H1 (cell line): ENCODE results near the gene RABL6. TPM values are rescaled to one million over a fixed set of nuclear protein-coding genes. Genes with fewer than 3 reads are reported as not detected.

Experiments used
- CBX5 ChIP-seq: fragments of 300-800, 300-1000 bp; sonication (generic); IDR thresholded peaks from 2 replicates; pipeline ENCODE4 v1.7.1; 2016; ENCODE audit warnings: antibody characterized with exemption, low read length, low read depth
- KDM5A ChIP-seq: fragments of 200-600 bp; IDR thresholded peaks from 2 replicates; pipeline ENCODE4 v1.7.1; 2012; ENCODE audit warnings: mild to moderate bottlenecking, low read length, inconsistent platforms, mixed read lengths
- RNF2 ChIP-seq: fragments of 200-900, 300-1000 bp; sonication (generic); IDR thresholded peaks from 2 replicates; pipeline ENCODE4 v1.7.1; 2016; ENCODE audit warnings: borderline replicate concordance, low read depth, mild to moderate bottlenecking, antibody characterized with exemption, low read length; ENCODE audit not compliant: poor library complexity, severe bottlenecking; ENCODE audit errors: missing control alignments
- SIN3A ChIP-seq, 2 experiments: IDR thresholded peaks in 1 of 2; conservative IDR thresholded peaks in 1 of 2; 2 replicates each; pipeline ENCODE4 v1.6.1; 2011 to 2012; ENCODE audit warnings: low read length in 2 of 2, improper control_type of control experiment in 1 of 2, low read depth in 1 of 2, mild to moderate bottlenecking in 1 of 2
- SIRT6 ChIP-seq: IDR thresholded peaks from one replicate; pipeline ENCODE4 v1.7.1; 2012; ENCODE audit warnings: low read length, inconsistent platforms
- SRF ChIP-seq: IDR thresholded peaks from 2 replicates; pipeline ENCODE4 v1.6.1; 2011; ENCODE audit warnings: mild to moderate bottlenecking, low read depth, low read length, moderate library complexity
- SUZ12 ChIP-seq: fragments of 200-600 bp; sonication (generic); IDR thresholded peaks from 2 replicates; pipeline ENCODE4 v1.6.1; 2012; ENCODE audit warnings: mild to moderate bottlenecking, inconsistent platforms, low read length, moderate library complexity, mixed read lengths
- TAF7 ChIP-seq: optimal IDR thresholded peaks from 2 replicates; pipeline ENCODE3; 2011; ENCODE audit warnings: low read depth, mild to moderate bottlenecking, inconsistent platforms, low read length, moderate library complexity, borderline replicate concordance
- TCF12 ChIP-seq: IDR thresholded peaks from 2 replicates; pipeline ENCODE4 v1.6.1; 2011; ENCODE audit warnings: low read depth, mild to moderate bottlenecking, low read length
- polyA plus RNA-seq, 7 experiments: library from polyadenylated mRNA; depleted of rRNA in 3 of 7; stranded (reverse) in 5 of 7; unstranded in 2 of 7; fragments of >200 nt in 5 of 7; fragments of 200-250 nt in 2 of 7; gene quantifications; 1 replicate in 5 of 7; 2 replicates in 1 of 7; 4 replicates in 1 of 7; pipeline versions ENCODE4 v1.2.1 to v1.2.3, GENCODE V29; 2011 to 2013; ENCODE audit warnings: missing spikeins in 2 of 7, mixed read lengths in 2 of 7
- total RNA-seq: library from RNA; stranded (reverse); fragmentation: NEBNext Ultra II Directional; extraction: Animal tissue kit (Norgen Biotek cat#: 25700); gene quantifications from 2 replicates; pipeline ENCODE4 v1.2.1, GENCODE V29; 2021
- TF ChIP-seq, protein P1 (sequence below): IDR thresholded peaks from 2 replicates; pipeline ENCODE4 v1.6.1; 2012; ENCODE audit warnings: inconsistent platforms
- TF ChIP-seq, protein P2 (sequence below): IDR thresholded peaks from 2 replicates; pipeline ENCODE4 v1.6.1; 2012; ENCODE audit warnings: low read length, inconsistent platforms
- TF ChIP-seq, protein P3 (sequence below), 3 experiments: IDR thresholded peaks; 1 replicate in 2 of 3; 2 replicates in 1 of 3; pipeline versions ENCODE4 v1.5.1 to v1.6.1; 2011; ENCODE audit warnings: low read length in 3 of 3, mild to moderate bottlenecking in 3 of 3, inconsistent platforms in 2 of 3, low read depth in 1 of 3, moderate library complexity in 1 of 3; ENCODE audit not compliant: insufficient read depth in 1 of 3; ENCODE audit errors: control extremely low read depth in 1 of 3

RABL6 gene
- total and polyA plus RNA-seq, 2 of the 8 experiments (the other 6 are each of a cell fraction or from before 2014, with no cell fraction given), result 70.1 to 130 TPM

DNA sequence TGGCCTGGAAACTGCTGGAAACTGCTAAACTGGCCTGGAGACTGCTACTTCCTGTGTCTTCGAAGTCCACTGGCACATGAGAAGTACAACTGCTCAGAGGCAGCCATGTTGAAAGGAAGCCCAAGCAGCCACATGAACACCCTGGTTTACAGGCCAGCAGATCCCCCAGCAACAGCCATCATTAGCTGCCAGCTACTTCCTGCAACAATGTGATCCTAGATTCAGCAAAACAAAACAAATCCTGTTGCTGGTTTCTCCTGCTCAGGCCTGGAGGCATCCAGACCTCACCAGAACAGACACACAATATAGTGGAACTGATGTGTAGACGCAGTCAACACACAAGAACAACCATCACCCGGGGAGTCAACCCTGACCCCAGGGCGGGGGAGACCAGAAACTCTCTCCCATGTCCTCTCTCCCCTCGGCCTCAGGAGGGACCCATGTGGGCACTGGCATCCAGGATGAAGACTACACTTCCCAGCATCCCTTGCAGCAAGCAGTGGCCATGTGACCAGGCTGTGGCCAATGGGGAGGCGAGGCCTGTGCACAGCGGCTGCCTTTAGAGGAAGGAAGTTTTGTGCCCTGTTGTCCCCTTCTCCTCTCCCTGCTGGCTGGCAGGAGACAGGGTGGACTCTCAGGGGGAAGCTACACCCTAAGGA lies 34.2 kb upstream of the RABL6 start (continued):
- no peak for TF ChIP-seq RNF2
- TF ChIP-seq SIRT6, result no peak
- TF ChIP-seq CBX5, result no peak
- no peak for TF ChIP-seq SUZ12
- no peak for TF ChIP-seq SIN3A (conservative IDR thresholded peaks at IDR 0.05 in 1 of 2, IDR thresholded peaks at IDR 0.05 in 1 of 2; ENCODE audit: low read depth in 1 of 2, low read length in 2 of 2)
- TF ChIP-seq TCF12, result no peak
- TF ChIP-seq TAF7, result no peak
- TF ChIP-seq KDM5A, result no peak
- TF ChIP-seq, protein P1, sequence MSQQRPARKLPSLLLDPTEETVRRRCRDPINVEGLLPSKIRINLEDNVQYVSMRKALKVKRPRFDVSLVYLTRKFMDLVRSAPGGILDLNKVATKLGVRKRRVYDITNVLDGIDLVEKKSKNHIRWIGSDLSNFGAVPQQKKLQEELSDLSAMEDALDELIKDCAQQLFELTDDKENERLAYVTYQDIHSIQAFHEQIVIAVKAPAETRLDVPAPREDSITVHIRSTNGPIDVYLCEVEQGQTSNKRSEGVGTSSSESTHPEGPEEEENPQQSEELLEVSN, result peak; percentile 73; the same call in 1 of the 2 replicates
- TF ChIP-seq, protein P2, sequence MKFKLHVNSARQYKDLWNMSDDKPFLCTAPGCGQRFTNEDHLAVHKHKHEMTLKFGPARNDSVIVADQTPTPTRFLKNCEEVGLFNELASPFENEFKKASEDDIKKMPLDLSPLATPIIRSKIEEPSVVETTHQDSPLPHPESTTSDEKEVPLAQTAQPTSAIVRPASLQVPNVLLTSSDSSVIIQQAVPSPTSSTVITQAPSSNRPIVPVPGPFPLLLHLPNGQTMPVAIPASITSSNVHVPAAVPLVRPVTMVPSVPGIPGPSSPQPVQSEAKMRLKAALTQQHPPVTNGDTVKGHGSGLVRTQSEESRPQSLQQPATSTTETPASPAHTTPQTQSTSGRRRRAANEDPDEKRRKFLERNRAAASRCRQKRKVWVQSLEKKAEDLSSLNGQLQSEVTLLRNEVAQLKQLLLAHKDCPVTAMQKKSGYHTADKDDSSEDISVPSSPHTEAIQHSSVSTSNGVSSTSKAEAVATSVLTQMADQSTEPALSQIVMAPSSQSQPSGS, result no peak
- TF ChIP-seq, protein P3, sequence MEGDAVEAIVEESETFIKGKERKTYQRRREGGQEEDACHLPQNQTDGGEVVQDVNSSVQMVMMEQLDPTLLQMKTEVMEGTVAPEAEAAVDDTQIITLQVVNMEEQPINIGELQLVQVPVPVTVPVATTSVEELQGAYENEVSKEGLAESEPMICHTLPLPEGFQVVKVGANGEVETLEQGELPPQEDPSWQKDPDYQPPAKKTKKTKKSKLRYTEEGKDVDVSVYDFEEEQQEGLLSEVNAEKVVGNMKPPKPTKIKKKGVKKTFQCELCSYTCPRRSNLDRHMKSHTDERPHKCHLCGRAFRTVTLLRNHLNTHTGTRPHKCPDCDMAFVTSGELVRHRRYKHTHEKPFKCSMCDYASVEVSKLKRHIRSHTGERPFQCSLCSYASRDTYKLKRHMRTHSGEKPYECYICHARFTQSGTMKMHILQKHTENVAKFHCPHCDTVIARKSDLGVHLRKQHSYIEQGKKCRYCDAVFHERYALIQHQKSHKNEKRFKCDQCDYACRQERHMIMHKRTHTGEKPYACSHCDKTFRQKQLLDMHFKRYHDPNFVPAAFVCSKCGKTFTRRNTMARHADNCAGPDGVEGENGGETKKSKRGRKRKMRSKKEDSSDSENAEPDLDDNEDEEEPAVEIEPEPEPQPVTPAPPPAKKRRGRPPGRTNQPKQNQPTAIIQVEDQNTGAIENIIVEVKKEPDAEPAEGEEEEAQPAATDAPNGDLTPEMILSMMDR (IDR thresholded peaks at IDR 0.05; ENCODE audit: control extremely low read depth in 1 of 3, insufficient read depth in 1 of 3, low read depth in 1 of 3, low read length in 3 of 3), result no peak
- TF ChIP-seq SRF, result no peak
